SK-N-SH treated with all-trans-retinoic acid at 6 μM for 48 hours (cell line): ENCODE data around the gene TPM1.

Source experiments
- ESRRG ChIP-seq: fragments of 250-450 bp; sonication (Bioruptor Pico); IDR thresholded peaks from 2 replicates; pipeline ENCODE4 v1.6.1; 2021; ENCODE audit warnings: mild to moderate bottlenecking
- PPARA ChIP-seq: fragments of 250-450 bp; sonication (Bioruptor Pico); IDR thresholded peaks from 2 replicates; pipeline ENCODE4 v1.5.0; 2020; ENCODE audit warnings: mild to moderate bottlenecking, borderline replicate concordance
- RARB ChIP-seq: fragments of 250-450 bp; sonication (Bioruptor Pico); IDR thresholded peaks from 2 replicates; pipeline ENCODE4 v1.8.0; 2021; ENCODE audit warnings: mild to moderate bottlenecking, moderate library complexity
- TF ChIP-seq, protein P1 (sequence below): fragments of 250-450 bp; sonication (Bioruptor Pico); IDR thresholded peaks from 2 replicates; pipeline ENCODE4 v1.8.0; 2020; ENCODE audit warnings: mild to moderate bottlenecking, moderate library complexity, borderline replicate concordance
- TF ChIP-seq, protein P2 (sequence below): fragments of 250-450 bp; sonication (Bioruptor Pico); IDR thresholded peaks from 2 replicates; pipeline ENCODE4 v1.8.0; 2021; ENCODE audit warnings: low read depth, mild to moderate bottlenecking, moderate library complexity, borderline replicate concordance

- TF ChIP-seq, protein P1, sequence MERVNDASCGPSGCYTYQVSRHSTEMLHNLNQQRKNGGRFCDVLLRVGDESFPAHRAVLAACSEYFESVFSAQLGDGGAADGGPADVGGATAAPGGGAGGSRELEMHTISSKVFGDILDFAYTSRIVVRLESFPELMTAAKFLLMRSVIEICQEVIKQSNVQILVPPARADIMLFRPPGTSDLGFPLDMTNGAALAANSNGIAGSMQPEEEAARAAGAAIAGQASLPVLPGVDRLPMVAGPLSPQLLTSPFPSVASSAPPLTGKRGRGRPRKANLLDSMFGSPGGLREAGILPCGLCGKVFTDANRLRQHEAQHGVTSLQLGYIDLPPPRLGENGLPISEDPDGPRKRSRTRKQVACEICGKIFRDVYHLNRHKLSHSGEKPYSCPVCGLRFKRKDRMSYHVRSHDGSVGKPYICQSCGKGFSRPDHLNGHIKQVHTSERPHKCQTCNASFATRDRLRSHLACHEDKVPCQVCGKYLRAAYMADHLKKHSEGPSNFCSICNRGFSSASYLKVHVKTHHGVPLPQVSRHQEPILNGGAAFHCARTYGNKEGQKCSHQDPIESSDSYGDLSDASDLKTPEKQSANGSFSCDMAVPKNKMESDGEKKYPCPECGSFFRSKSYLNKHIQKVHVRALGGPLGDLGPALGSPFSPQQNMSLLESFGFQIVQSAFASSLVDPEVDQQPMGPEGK (CRISPR knock-in tag) = no peak
- TF ChIP-seq, protein P2, sequence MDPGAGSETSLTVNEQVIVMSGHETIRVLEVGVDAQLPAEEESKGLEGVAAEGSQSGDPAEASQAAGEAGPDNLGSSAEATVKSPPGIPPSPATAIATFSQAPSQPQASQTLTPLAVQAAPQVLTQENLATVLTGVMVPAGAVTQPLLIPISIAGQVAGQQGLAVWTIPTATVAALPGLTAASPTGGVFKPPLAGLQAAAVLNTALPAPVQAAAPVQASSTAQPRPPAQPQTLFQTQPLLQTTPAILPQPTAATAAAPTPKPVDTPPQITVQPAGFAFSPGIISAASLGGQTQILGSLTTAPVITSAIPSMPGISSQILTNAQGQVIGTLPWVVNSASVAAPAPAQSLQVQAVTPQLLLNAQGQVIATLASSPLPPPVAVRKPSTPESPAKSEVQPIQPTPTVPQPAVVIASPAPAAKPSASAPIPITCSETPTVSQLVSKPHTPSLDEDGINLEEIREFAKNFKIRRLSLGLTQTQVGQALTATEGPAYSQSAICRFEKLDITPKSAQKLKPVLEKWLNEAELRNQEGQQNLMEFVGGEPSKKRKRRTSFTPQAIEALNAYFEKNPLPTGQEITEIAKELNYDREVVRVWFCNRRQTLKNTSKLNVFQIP (CRISPR knock-in tag) = no peak
- TF ChIP-seq ESRRG (CRISPR knock-in tag) = no peak
- TF ChIP-seq PPARA (CRISPR knock-in tag) = no peak
- no peak for TF ChIP-seq RARB
Measured at GRCh38 chr15:63083541-63083940, 41.0 kb downstream of the TPM1 start.
